ENCODE results near the gene HSF2.

GRCh38 chr6:122400462-122401089 is 1.1 kb downstream of the HSF2 start:
- TF ChIP-seq CTCF (IDR thresholded peaks at IDR 0.05) (no peak), POLR2A (IDR thresholded peaks at IDR 0.05) (no peak), POLR2AphosphoS5 (IDR thresholded peaks at IDR 0.05) (no peak)

Data from breast epithelium (tissue), 3 donors.